ENCODE data around the gene SPTBN1.

Gene SPTBN1

DNA sequence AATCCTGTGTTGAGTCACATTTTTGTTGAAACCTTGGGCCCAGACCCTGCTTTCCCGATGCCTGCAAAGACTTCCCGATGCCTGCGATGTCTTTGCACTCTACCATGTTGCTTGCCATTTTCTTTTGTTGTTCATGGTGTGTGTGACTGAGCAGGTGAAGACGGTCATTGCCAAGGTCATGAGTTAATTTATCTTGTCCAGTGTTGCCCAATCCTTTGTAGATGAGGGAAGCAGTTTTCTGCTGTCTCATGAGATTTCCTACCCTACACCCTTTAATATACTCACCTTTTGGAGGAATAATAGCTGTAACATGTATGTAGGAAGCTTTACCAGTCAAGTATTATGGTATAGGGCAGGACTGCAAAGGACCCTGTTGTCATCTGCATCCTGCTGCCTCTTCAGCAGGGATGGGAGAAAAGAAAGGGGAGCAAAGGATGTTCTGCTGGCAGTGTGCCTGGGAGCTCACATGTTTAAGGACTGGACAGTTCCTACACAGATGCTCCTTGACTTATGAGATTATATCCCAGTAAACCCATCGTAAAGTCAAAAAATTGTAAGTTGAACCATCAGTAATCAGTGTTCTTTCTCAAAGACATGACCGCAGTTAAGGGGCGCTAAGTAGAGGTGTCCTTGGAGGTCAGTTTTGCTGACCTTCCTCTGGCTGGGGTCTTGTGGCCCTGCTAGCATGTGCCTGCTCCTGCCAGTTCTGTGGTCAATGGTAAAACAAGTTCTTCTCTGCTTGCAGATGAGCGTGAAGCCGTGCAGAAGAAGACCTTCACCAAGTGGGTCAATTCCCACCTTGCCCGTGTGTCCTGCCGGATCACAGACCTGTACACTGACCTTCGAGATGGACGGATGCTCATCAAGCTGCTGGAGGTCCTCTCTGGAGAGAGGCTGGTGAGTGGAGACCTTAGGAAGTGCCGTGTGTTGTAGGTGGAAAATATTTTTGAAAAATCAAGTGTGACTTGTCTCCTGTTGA is 142.5 kb downstream of the SPTBN1 start:
- Histone ChIP-seq H3K4me2 (ENCODE audit: low read length) (no peak overlapping the region), H3K36me3 (ENCODE audit: insufficient read depth, low read length) (peaks cover 17% of the 10 kb centered on the region), H3K4me3 (ENCODE audit: low read length) (no peak overlapping the region)

DNA sequence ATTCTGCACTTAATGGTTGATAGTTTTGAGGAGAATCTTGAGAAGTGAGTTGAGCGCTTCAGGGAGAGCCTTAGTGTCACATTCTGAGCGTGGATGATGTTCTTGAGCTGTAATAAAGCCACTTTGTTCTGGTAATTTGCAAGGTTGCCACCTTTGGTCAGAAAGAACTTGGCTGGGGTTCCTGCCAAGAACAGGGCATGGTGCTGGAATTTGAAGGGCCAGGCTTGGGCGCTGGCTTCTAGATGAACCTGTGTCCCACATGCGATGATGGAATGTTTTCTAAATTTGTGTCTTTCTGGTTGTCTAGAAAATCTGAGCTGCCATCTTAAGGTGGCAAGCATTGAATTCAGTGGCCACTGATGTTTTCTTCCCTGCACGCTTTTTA is 143.2 kb downstream of the SPTBN1 start:
- no peak overlapping the region for H3K4me3 ChIP-seq (ENCODE audit: low read length)
- peaks cover 75% of the 10 kb centered on the region for H3K4me1 ChIP-seq (ENCODE audit: control insufficient read depth, insufficient read depth, low read length)
- no peaks in the 10 kb centered on the region for H3K9me3 ChIP-seq (replicated peaks; ENCODE audit: low read length)
- H3K27me3 ChIP-seq (ENCODE audit: control insufficient read depth, insufficient read depth, low read length), result no peaks in the 10 kb centered on the region
- H3K4me2 ChIP-seq (ENCODE audit: low read length), result peak overlapping the region; percentile 4
- peaks cover 17% of the 10 kb centered on the region for H3K36me3 ChIP-seq (ENCODE audit: insufficient read depth, low read length)
- H3K9ac ChIP-seq (ENCODE audit: low read depth, low read length), result no peak overlapping the region

More for the DNA sequence above, 142.5 kb downstream of the SPTBN1 start:
- H3K9me3 ChIP-seq (replicated peaks; ENCODE audit: low read length), result no peaks in the 10 kb centered on the region
- peaks cover 68% of the 10 kb centered on the region for H3K4me1 ChIP-seq (ENCODE audit: control insufficient read depth, insufficient read depth, low read length)
- H3K9ac ChIP-seq (ENCODE audit: low read depth, low read length), result no peak overlapping the region
- H3K27me3 ChIP-seq (ENCODE audit: control insufficient read depth, insufficient read depth, low read length), result no peaks in the 10 kb centered on the region

DNA sequence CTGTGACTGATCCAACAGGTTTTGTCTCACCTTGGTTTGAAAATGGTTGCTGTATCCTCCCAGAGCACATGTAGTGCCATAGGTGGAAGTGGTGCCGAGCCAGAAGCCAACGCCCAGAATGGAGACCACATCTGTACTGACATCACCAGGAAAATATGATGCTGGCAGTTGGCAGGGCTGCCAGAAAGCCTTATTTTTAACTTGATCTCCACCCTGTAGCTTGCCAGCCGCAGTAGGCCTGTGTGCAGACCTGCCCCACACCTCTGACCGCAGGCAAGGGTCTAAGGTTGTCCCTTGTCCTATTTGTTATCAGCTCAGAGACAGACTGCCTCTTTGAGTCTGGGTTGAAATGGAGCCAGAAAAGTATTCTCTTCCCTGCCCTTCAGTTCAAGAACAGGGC is 143.8 kb downstream of the SPTBN1 start:
- Histone ChIP-seq H3K4me3 (ENCODE audit: low read length) (no peak overlapping the region), H3K4me2 (ENCODE audit: low read length) (peak overlapping the region; percentile 4), H3K36me3 (ENCODE audit: insufficient read depth, low read length) (peaks cover 17% of the 10 kb centered on the region), H3K9me3 (replicated peaks; ENCODE audit: low read length) (no peaks in the 10 kb centered on the region), H3K27me3 (ENCODE audit: control insufficient read depth, insufficient read depth, low read length) (no peaks in the 10 kb centered on the region), H3K9ac (ENCODE audit: low read depth, low read length) (peak overlapping the region; percentile 4), H3K4me1 (ENCODE audit: control insufficient read depth, insufficient read depth, low read length) (peaks cover 80% of the 10 kb centered on the region)

DNA sequence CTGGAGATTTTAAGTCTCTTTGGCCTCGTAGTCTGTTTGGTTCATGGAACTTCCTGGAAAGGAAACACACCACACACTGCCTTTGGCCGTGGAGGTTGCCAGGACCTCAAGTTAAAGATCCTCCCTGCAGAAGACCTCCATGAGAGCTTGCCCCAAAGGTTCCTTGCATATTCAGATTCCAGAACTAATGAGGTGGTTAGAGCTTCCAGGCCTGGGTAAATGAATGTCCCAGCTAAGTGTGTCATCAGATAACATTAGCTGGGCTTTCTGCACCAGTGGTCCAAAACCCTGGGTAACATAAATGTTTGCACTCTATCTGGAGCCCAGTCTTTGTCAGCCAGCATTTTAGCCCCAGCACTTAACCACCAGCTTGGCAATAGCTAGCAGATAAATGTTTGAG is 145.2 kb downstream of the SPTBN1 start:
- H3K9ac ChIP-seq (ENCODE audit: low read depth, low read length), result no peak overlapping the region
- H3K4me3 ChIP-seq (ENCODE audit: low read length), result no peak overlapping the region
- H3K27me3 ChIP-seq (ENCODE audit: control insufficient read depth, insufficient read depth, low read length), result no peaks in the 10 kb centered on the region
- peaks cover 85% of the 10 kb centered on the region for H3K4me1 ChIP-seq (ENCODE audit: control insufficient read depth, insufficient read depth, low read length)
- no peaks in the 10 kb centered on the region for H3K9me3 ChIP-seq (replicated peaks; ENCODE audit: low read length)
- H3K4me2 ChIP-seq (ENCODE audit: low read length), result no peak overlapping the region
- peaks cover 17% of the 10 kb centered on the region for H3K36me3 ChIP-seq (ENCODE audit: insufficient read depth, low read length)

DNA sequence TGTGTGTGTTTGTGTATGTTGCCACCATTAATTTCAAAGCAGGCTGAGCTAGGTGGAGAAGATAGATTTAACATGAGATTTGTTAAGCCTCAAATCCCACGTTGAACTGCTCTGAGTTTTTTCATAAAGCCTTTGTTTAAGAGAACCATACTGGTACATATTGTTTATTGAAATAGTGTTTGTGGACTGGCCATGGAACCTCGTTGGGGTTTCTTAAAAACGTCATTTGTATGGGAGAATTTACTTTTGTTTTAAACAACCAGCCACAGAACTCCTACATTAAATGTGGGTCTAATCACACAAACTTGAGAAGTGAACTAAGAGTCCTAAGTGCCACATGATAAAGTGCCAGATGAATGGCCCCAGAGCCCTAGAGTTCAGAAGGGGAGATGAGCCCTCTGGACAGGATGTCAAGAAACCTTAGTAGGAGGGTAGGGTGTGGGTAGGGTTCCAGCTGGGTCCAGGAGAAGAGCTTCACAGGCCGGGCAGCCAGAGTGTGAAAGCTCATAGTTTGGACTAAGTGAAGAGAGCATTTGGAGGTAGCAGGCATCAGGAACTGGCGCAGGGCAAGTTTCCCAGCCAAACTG is 146.7 kb downstream of the SPTBN1 start:
- Histone ChIP-seq H3K4me3 (ENCODE audit: low read length) (no peak overlapping the region), H3K9me3 (replicated peaks; ENCODE audit: low read length) (no peaks in the 10 kb centered on the region), H3K36me3 (ENCODE audit: insufficient read depth, low read length) (peaks cover 17% of the 10 kb centered on the region), H3K4me2 (ENCODE audit: low read length) (peak overlapping the region; percentile 25), H3K4me1 (ENCODE audit: control insufficient read depth, insufficient read depth, low read length) (peaks cover 78% of the 10 kb centered on the region), H3K9ac (ENCODE audit: low read depth, low read length) (no peak overlapping the region), H3K27me3 (ENCODE audit: control insufficient read depth, insufficient read depth, low read length) (no peaks in the 10 kb centered on the region)

DNA sequence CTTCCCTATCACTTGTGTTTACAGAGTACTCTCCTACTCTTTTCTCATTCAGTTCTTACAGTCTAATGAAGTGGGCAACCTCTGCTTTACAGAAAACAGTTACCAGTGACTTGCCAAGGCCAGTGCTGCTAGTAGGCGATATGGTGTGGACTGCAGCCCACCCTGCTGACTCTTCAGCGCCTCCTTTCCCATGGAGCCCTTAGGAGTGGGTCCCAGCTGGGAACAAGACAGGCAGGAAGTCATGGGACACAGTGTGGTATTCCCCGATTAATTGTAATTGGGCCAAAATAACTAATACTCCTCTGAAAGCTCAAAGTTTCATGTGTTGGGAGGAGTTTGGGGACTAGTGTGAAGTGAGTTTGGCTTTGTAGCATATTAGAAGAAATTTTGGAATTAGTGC is 147.2 kb downstream of the SPTBN1 start:
- H3K4me3 ChIP-seq (ENCODE audit: low read length), result no peak overlapping the region
- H3K4me2 ChIP-seq (ENCODE audit: low read length), result peak overlapping the region; percentile 25
- H3K9ac ChIP-seq (ENCODE audit: low read depth, low read length), result no peak overlapping the region
- H3K4me1 ChIP-seq (ENCODE audit: control insufficient read depth, insufficient read depth, low read length), result peaks cover 73% of the 10 kb centered on the region
- H3K27me3 ChIP-seq (ENCODE audit: control insufficient read depth, insufficient read depth, low read length), result no peaks in the 10 kb centered on the region
- H3K36me3 ChIP-seq (ENCODE audit: insufficient read depth, low read length), result peaks cover 17% of the 10 kb centered on the region
- H3K9me3 ChIP-seq (replicated peaks; ENCODE audit: low read length), result no peaks in the 10 kb centered on the region

DNA sequence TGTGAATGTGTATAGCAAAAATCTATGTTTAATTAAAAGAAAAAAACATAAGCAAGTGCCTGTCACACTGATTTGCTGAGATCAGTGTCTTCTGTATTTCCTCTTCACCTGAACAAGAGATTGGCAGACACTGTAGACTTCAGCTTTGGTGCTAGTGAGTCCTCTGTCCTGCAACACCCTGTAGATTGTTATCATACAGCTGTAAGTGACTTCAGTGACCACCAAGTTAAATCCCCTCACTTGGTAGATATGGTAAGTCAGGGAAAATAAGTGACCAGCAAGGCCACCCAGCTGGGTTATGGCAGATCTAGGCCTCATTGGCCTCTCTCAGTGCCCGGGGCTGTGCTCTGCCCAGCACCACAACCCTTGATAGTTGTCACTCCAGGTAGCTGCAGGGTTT is 147.7 kb downstream of the SPTBN1 start:
- Histone ChIP-seq H3K4me1 (ENCODE audit: control insufficient read depth, insufficient read depth, low read length) (peaks cover 68% of the 10 kb centered on the region), H3K27me3 (ENCODE audit: control insufficient read depth, insufficient read depth, low read length) (no peaks in the 10 kb centered on the region), H3K9ac (ENCODE audit: low read depth, low read length) (no peak overlapping the region), H3K4me3 (ENCODE audit: low read length) (no peak overlapping the region), H3K36me3 (ENCODE audit: insufficient read depth, low read length) (peaks cover 14% of the 10 kb centered on the region), H3K9me3 (replicated peaks; ENCODE audit: low read length) (no peaks in the 10 kb centered on the region), H3K4me2 (ENCODE audit: low read length) (no peak overlapping the region)

DNA sequence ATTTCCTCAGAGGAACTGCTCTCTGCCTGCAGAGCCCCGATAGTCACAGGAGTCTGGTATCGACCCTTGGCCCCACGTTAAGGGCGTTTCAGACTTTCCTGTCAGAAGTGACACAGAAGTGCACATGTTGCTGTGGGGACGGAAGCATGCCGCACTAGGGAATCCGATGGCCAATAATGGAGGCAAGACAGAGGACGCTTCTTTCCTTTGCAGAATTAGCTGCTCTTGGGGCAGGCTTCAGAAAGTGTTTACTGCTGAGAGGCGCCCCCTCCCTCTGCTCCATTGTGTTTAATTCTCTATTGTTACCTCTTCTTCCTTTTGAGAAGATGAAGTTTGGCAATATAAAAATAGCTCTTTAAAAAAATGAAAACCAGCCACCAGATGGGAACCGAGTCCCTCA is 148.7 kb downstream of the SPTBN1 start:
- Histone ChIP-seq H3K9me3 (replicated peaks; ENCODE audit: low read length) (no peaks in the 10 kb centered on the region), H3K4me3 (ENCODE audit: low read length) (no peak overlapping the region), H3K9ac (ENCODE audit: low read depth, low read length) (no peak overlapping the region), H3K4me1 (ENCODE audit: control insufficient read depth, insufficient read depth, low read length) (peaks cover 60% of the 10 kb centered on the region), H3K27me3 (ENCODE audit: control insufficient read depth, insufficient read depth, low read length) (no peaks in the 10 kb centered on the region), H3K4me2 (ENCODE audit: low read length) (no peak overlapping the region), H3K36me3 (ENCODE audit: insufficient read depth, low read length) (peaks cover 5% of the 10 kb centered on the region)

DNA sequence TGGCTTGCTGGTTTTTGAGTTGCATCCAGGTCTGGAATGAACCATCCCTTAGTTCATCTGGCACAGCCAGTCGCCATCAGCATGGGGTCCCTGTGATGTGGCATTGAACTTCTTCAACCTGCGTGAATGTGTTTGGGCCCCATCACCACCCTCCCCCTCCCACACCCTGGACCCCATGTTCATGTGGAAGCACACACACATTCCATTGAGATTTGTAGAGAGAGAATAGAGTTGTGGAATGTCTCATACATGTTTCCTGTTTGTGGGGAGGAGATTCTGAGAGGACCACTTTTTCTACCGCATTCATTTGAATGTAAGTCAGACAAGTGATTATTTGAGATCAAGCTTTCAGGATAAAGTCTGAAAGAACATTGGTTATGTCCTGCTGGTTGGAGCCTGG is 149.7 kb downstream of the SPTBN1 start:
- Histone ChIP-seq H3K36me3 (ENCODE audit: insufficient read depth, low read length) (no peaks in the 10 kb centered on the region), H3K27me3 (ENCODE audit: control insufficient read depth, insufficient read depth, low read length) (no peaks in the 10 kb centered on the region), H3K9me3 (replicated peaks; ENCODE audit: low read length) (no peaks in the 10 kb centered on the region), H3K9ac (ENCODE audit: low read depth, low read length) (no peak overlapping the region), H3K4me2 (ENCODE audit: low read length) (peak overlapping the region; percentile 28), H3K4me1 (ENCODE audit: control insufficient read depth, insufficient read depth, low read length) (peaks cover 60% of the 10 kb centered on the region), H3K4me3 (ENCODE audit: low read length) (no peak overlapping the region)

DNA sequence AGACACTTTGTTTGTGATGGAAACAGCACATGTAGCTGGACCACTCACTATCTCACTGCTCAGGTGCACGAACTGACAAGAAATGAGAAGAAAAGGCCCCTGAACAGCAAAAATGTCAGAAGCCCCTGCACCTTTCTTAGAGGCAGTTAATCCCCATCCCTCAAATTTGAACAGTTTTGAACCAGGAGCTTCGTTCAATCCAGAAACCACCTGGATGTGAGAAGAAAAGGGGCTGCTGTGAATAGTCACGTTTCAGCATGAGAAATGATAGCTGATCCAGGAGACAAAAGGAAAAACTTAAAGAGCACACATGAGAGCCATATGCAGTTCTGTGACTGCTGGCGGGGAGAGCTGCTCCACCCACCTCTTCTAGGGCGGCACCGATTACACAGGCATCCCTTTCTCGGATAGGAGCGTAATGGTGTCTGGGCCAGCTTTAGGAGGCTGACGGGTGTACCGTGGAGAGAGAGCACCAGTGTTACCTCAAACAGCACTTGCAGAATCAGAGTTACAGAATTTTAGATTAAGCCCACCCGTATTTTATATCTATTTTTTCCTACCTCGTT is 150.3 kb downstream of the SPTBN1 start:
- no peaks in the 10 kb centered on the region for H3K36me3 ChIP-seq (ENCODE audit: insufficient read depth, low read length)
- peaks cover 64% of the 10 kb centered on the region for H3K4me1 ChIP-seq (ENCODE audit: control insufficient read depth, insufficient read depth, low read length)
- no peak overlapping the region for H3K4me3 ChIP-seq (ENCODE audit: low read length)

DNA sequence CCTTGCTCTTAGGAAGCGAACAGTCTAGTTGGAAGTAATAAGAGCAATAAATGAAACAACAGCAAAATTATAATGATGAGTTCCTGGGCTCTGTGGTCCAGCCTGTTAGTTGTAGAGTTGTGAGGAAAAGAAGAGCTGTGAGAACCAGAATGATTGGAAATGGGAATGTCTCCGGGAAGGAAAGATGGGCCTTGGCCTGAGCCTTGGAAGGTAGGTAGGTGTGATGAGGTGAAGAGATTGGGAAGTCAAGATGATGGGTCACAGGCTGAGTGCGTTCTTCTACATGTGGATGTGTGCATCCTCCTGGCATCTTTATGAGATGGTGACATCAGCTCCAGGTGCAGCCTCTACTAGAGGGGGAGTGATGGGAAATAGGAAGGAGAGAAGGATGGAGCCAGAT is 152.1 kb downstream of the SPTBN1 start:
- Histone ChIP-seq H3K9me3 (replicated peaks; ENCODE audit: low read length) (no peaks in the 10 kb centered on the region), H3K4me1 (ENCODE audit: control insufficient read depth, insufficient read depth, low read length) (peaks cover 63% of the 10 kb centered on the region), H3K9ac (ENCODE audit: low read depth, low read length) (no peak overlapping the region), H3K36me3 (ENCODE audit: insufficient read depth, low read length) (peaks cover 12% of the 10 kb centered on the region), H3K4me3 (ENCODE audit: low read length) (no peak overlapping the region), H3K27me3 (ENCODE audit: control insufficient read depth, insufficient read depth, low read length) (no peaks in the 10 kb centered on the region), H3K4me2 (ENCODE audit: low read length) (no peak overlapping the region)

More for the DNA sequence above, 150.3 kb downstream of the SPTBN1 start:
- H3K27me3 ChIP-seq (ENCODE audit: control insufficient read depth, insufficient read depth, low read length), result no peaks in the 10 kb centered on the region
- peak overlapping the region; percentile 28 for H3K4me2 ChIP-seq (ENCODE audit: low read length)
- H3K9me3 ChIP-seq (replicated peaks; ENCODE audit: low read length), result no peaks in the 10 kb centered on the region
- H3K9ac ChIP-seq (ENCODE audit: low read depth, low read length), result no peak overlapping the region
